Loucy (cell line): Measurements from ENCODE around the gene WNT11.
"Not testable (repeated sequence)": the region's sequence is repeated elsewhere in the genome, so short reads cannot be mapped to it uniquely, and the experiment has no call there.

Source experiments
- H2AFZ ChIP-seq: fragments of 200-600 bp; sonication (generic); 2 replicates; pipeline ENCODE4 v1.6.0; 2016; ENCODE audit warnings: antibody characterized with exemption, mild to moderate bottlenecking, low read length, moderate library complexity
- H3F3A ChIP-seq: fragments of 200-600 bp; 2 replicates; pipeline ENCODE4 v1.6.0; 2016; ENCODE audit warnings: antibody characterized with exemption, low read depth, mild to moderate bottlenecking
- H3K27me3 ChIP-seq: fragments of 200-600 bp; sonication (generic); 2 replicates; pipeline ENCODE4 v1.6.1; 2014; ENCODE audit warnings: low read length, mild to moderate bottlenecking; ENCODE audit not compliant: insufficient read depth, poor library complexity, severe bottlenecking
- H3K36me3 ChIP-seq: fragments of 200-600 bp; sonication (generic); 2 replicates; pipeline ENCODE4 v1.6.1; 2016; ENCODE audit warnings: low read length; ENCODE audit not compliant: insufficient read depth
- H3K4me1 ChIP-seq: fragments of 200-600 bp; sonication (generic); 2 replicates; pipeline ENCODE4 v1.5.1; 2014; ENCODE audit warnings: low read length, mild to moderate bottlenecking; ENCODE audit not compliant: insufficient read depth, poor library complexity, severe bottlenecking
- H3K4me2 ChIP-seq: fragments of 200-600 bp; sonication (generic); 2 replicates; pipeline ENCODE4 v1.6.0; 2014; ENCODE audit warnings: antibody characterized with exemption, low read length, low read depth, mild to moderate bottlenecking; ENCODE audit not compliant: poor library complexity, severe bottlenecking
- H3K4me3 ChIP-seq: fragments of 200-600 bp; sonication (generic); 2 replicates; pipeline ENCODE4 v1.5.1; 2014; ENCODE audit warnings: low read length, mild to moderate bottlenecking, mixed read lengths; ENCODE audit not compliant: poor library complexity, severe bottlenecking
- H3K79me2 ChIP-seq: fragments of 200-600 bp; sonication (generic); 2 replicates; pipeline ENCODE4 v1.6.1; 2014; ENCODE audit warnings: low read length; ENCODE audit not compliant: insufficient read depth
- H3K9ac ChIP-seq: fragments of 200-600 bp; sonication (generic); 2 replicates; pipeline ENCODE4 v1.6.0; 2014; ENCODE audit warnings: mild to moderate bottlenecking, low read depth, low read length, moderate library complexity; ENCODE audit not compliant: poor library complexity, severe bottlenecking
- H3K9me2 ChIP-seq: fragments of 200-600 bp; sonication (generic); replicated peaks from 2 replicates; pipeline ENCODE4 v1.6.1; 2016; ENCODE audit warnings: low read depth, low read length, mixed read lengths
- H3K9me3 ChIP-seq: fragments of 200-600 bp; sonication (generic); 2 replicates; pipeline ENCODE4 v1.6.1; 2014; ENCODE audit warnings: mild to moderate bottlenecking, antibody characterized with exemption, low read length, low read depth; ENCODE audit not compliant: insufficient read depth
- H4K20me1 ChIP-seq: fragments of 200-600 bp; sonication (generic); 2 replicates; pipeline ENCODE4 v1.6.0; 2014; ENCODE audit warnings: antibody characterized with exemption, low read length, mild to moderate bottlenecking; ENCODE audit not compliant: insufficient read depth, poor library complexity, severe bottlenecking
- EZH2phosphoT487 ChIP-seq: fragments of 200-600 bp; IDR thresholded peaks from 2 replicates; pipeline ENCODE4 v1.6.1; 2018; ENCODE audit warnings: antibody characterized with exemption, mild to moderate bottlenecking, moderate library complexity, borderline replicate concordance
- TF ChIP-seq, protein P1 (sequence below): fragments of 200-600 bp; sonication (generic); conservative IDR thresholded peaks from 2 replicates; pipeline ENCODE4 v1.5.1; 2014; ENCODE audit warnings: mild to moderate bottlenecking, antibody characterized with exemption, low read length

Gene WNT11

DNA sequence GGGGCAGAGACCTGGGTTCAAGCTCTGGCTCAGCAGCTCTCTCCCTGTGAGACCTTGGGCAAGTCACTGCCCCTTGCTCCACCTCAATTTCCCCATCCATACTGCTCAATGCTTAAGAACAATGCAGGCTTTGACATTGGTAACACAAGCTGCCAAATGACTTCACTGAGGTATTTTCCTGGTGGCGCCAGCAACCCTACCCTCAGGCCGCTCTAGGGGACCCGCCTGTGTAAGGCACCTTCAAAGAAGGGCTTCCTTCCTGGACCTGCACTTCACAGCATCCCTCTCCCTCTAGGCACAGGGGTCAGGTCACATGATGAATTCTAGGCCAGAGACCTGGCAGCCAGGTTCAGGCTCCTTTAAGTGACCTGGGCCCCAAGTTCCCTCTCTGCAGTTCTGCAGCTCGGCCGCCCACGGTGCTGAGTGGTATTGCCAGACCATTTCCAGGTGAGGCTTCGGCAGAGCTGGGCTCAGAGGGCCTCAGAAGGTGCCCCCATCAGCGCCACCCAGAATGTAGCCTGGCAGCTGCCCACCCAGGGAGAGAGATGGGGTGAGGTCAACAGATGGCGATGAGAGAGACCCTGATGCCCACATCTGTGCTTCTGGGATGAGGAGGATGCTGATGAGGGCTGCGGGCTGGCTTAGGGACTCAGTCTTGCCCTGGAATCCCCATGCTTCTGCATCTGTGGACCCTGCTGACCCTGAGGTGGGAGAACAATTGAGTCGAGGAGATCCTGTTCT is 4.5 kb downstream of the WNT11 start:
- H3K9me2 ChIP-seq = no peaks in the 10 kb centered on the region
- H3K9ac ChIP-seq = no peak overlapping the region
- TF ChIP-seq, protein P1, sequence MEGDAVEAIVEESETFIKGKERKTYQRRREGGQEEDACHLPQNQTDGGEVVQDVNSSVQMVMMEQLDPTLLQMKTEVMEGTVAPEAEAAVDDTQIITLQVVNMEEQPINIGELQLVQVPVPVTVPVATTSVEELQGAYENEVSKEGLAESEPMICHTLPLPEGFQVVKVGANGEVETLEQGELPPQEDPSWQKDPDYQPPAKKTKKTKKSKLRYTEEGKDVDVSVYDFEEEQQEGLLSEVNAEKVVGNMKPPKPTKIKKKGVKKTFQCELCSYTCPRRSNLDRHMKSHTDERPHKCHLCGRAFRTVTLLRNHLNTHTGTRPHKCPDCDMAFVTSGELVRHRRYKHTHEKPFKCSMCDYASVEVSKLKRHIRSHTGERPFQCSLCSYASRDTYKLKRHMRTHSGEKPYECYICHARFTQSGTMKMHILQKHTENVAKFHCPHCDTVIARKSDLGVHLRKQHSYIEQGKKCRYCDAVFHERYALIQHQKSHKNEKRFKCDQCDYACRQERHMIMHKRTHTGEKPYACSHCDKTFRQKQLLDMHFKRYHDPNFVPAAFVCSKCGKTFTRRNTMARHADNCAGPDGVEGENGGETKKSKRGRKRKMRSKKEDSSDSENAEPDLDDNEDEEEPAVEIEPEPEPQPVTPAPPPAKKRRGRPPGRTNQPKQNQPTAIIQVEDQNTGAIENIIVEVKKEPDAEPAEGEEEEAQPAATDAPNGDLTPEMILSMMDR = no peak
- TF ChIP-seq EZH2phosphoT487 = no peak
- no peak overlapping the region for H2AFZ ChIP-seq
- no peak overlapping the region for H3K4me3 ChIP-seq
- H3K79me2 ChIP-seq = no peaks in the 10 kb centered on the region
- H3K9me3 ChIP-seq = no peaks in the 10 kb centered on the region
- H3K36me3 ChIP-seq = no peaks in the 10 kb centered on the region
- no peaks in the 10 kb centered on the region for H3K4me1 ChIP-seq
- no peaks in the 10 kb centered on the region for H4K20me1 ChIP-seq
- H3K27me3 ChIP-seq = no peaks in the 10 kb centered on the region
- H3K4me2 ChIP-seq = no peak overlapping the region
- H3F3A ChIP-seq = no peaks in the 10 kb centered on the region

DNA sequence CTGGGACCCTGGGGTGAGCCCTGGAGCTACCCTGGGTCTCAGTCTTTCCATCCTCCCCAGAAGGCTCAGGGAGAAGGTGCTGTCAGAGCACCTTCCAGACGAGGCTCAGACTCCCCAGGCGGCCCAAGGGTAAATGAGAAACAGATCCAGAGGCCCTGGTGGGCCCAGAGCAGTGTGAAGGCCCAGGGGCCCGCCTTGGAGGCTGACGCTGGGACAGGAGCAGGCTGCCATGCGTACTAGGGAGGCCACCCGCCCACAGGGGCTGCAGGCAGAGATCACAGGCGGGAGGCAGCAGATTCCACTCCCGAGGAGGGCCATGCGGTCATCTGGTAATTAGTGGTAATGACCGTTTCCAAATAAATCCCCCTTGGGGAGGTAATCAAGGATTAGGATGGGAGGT is 5.2 kb downstream of the WNT11 start:
- H3K4me1 ChIP-seq = no peaks in the 10 kb centered on the region
- H3K9me2 ChIP-seq = no peaks in the 10 kb centered on the region
- no peaks in the 10 kb centered on the region for H3K27me3 ChIP-seq
- H3K4me2 ChIP-seq = no peak overlapping the region
- no peak overlapping the region for H2AFZ ChIP-seq
- no peaks in the 10 kb centered on the region for H3K36me3 ChIP-seq
- H4K20me1 ChIP-seq = no peaks in the 10 kb centered on the region
- no peak overlapping the region for H3K9ac ChIP-seq
- H3F3A ChIP-seq = no peaks in the 10 kb centered on the region
- no peaks in the 10 kb centered on the region for H3K79me2 ChIP-seq
- H3K4me3 ChIP-seq = no peak overlapping the region
- no peak for TF ChIP-seq EZH2phosphoT487
- H3K9me3 ChIP-seq = no peaks in the 10 kb centered on the region

DNA sequence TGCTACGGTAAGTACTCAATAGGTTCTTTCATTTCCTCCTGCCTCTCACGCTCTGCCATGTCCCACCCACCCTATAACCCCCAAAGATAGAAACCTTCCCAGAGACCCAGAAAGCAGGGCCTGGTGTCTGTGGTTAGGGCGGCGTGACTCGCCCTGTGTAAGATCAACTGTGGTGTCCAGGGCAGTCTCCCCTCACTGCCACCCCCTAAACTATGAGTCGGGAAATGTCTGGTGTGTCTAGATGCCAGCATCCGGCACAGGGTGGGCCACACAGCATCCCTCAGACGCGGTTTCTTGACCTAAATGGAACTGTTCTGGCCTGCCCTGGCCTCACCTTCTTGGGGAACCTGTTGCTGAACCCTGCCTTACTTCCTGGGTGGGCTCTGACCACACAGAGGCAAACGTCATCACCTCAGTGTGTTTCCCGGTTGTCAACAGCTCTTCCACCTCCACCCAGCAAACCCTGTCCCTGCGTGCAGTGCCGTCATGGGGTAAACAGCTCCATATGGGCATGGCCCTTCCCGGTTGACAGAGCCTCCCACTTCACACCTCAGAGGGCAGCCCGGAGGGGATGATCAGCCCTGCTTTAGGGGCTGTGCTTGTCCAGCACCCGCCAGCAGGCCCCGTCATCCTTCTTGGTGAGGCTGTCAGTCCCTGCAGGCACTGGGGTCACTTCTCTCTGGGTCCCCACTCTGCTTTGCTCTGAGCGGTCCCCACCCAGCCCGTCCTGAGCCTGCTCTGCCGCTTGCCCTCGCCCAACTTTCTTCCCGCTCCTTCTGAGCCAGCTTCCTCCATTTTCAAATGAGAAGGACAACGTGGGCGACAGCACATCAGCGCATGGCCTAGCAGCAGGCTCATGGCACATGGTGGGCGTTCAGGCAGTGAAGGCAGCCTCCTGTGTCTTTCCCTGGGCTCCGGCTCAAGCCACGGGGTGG is 6.0 kb downstream of the WNT11 start:
- no peaks in the 10 kb centered on the region for H3K79me2 ChIP-seq
- H2AFZ ChIP-seq = no peak overlapping the region
- H3K4me1 ChIP-seq = no peaks in the 10 kb centered on the region
- H4K20me1 ChIP-seq = no peaks in the 10 kb centered on the region
- H3K9me2 ChIP-seq = no peaks in the 10 kb centered on the region
- H3K4me2 ChIP-seq = no peak overlapping the region
- H3K9ac ChIP-seq = no peak overlapping the region
- no peak overlapping the region for H3K4me3 ChIP-seq
- TF ChIP-seq EZH2phosphoT487 = no peak
- TF ChIP-seq, protein P1 = no peak
- no peaks in the 10 kb centered on the region for H3K36me3 ChIP-seq
- H3K9me3 ChIP-seq = no peaks in the 10 kb centered on the region
- H3F3A ChIP-seq = no peaks in the 10 kb centered on the region
- H3K27me3 ChIP-seq = no peaks in the 10 kb centered on the region

DNA sequence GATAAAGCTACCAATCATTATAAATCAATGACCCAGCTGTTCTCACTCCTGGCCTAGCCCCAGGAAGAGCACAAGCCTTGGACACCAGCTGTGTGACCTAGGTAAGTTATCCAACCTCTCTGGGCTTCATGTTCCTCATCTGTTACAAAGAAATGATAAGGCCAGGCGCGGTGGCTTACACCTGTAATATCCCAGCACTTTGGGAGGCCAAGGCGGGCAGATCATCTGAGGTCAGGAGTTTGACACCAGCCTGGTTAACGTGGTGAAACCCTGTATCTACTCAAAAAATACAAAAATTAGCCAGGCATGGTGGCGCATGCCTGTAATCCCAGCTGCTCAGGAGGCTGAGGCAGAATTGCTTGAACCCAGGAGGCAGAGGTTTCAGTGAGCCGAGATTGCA is 7.6 kb downstream of the WNT11 start:
- H2AFZ ChIP-seq, H3K4me1 ChIP-seq, H3K4me2 ChIP-seq, H3F3A ChIP-seq, H3K4me3 ChIP-seq, H3K27me3 ChIP-seq, H3K79me2 ChIP-seq, H3K36me3 ChIP-seq, H3K9ac ChIP-seq, H3K9me3 ChIP-seq, H3K9me2 ChIP-seq, H4K20me1 ChIP-seq: not testable (repeated sequence)
